ENCODE measurements around the gene AMPH.
"Not testable (repeated sequence)": the region's sequence is repeated elsewhere in the genome, so short reads cannot be mapped to it uniquely, and the experiment has no call there.

Gene AMPH

DNA sequence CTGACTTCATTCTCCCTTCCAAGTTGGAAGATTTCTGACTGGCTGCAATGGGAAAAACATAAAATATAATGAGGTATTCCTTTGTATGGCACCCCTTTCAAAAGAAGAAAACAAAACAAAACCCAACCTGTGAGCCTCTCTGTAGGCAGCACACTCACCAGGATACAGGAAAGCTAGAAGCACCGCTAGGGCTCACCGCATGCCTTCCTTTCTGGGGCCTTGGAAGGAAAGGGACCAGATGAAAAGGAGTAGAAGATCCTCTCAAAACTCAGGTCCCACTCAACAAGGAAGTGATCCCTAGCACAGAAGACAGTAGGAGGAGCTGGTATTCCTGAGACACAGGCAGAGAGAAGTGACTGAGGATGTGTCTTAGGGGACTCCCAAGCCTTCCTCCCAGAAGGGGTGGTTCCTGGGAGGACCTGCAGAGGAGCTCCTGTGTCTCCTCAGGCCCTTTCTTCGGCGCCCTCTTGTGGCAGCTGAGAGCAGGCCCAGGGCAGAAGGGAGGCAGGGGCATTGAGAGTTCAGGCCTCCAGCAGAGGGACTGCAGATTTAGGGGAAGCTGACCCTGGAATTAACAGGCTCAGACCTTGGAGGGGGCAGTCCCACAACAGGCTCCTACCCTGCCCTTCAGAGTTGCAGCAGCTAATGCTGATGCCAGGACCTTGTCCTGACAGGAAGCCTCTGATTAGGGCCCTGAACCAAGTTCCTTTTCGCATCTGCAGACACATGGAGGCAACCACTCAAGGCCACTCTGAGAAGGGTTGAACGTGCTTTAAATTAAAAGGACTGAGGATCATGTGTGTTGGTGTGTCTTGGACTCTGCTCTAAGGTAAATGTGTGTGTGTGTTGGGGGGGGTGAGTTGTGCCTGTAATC is 285.6 kb downstream of the AMPH start:
- H3K4me3 ChIP-seq (IDR thresholded peaks at IDR 0.05; ENCODE audit: insufficient read depth, low read depth, low read length); H4K20me1 ChIP-seq (ENCODE audit: insufficient read depth); H3K9ac ChIP-seq; H3K79me2 ChIP-seq (ENCODE audit: insufficient read depth, low read depth); H3K36me3 ChIP-seq (ENCODE audit: insufficient read depth); H3K27me3 ChIP-seq (ENCODE audit: insufficient read depth, low read depth); H2AFZ ChIP-seq (ENCODE audit: low read depth): not testable (repeated sequence)
- H3K4me2 ChIP-seq: peak overlapping the region; percentile 50
- H3K4me1 ChIP-seq (ENCODE audit: low read depth, poor library complexity, severe bottlenecking): peaks cover 59% of the 10 kb centered on the region
- H3K27ac ChIP-seq: peak overlapping the region; percentile 54
- TF ChIP-seq, protein P1, sequence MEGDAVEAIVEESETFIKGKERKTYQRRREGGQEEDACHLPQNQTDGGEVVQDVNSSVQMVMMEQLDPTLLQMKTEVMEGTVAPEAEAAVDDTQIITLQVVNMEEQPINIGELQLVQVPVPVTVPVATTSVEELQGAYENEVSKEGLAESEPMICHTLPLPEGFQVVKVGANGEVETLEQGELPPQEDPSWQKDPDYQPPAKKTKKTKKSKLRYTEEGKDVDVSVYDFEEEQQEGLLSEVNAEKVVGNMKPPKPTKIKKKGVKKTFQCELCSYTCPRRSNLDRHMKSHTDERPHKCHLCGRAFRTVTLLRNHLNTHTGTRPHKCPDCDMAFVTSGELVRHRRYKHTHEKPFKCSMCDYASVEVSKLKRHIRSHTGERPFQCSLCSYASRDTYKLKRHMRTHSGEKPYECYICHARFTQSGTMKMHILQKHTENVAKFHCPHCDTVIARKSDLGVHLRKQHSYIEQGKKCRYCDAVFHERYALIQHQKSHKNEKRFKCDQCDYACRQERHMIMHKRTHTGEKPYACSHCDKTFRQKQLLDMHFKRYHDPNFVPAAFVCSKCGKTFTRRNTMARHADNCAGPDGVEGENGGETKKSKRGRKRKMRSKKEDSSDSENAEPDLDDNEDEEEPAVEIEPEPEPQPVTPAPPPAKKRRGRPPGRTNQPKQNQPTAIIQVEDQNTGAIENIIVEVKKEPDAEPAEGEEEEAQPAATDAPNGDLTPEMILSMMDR (conservative IDR thresholded peaks at IDR 0.05; ENCODE audit: low read depth, low read length): peak; percentile 36; the same call in 1 of the 2 replicates

DNA sequence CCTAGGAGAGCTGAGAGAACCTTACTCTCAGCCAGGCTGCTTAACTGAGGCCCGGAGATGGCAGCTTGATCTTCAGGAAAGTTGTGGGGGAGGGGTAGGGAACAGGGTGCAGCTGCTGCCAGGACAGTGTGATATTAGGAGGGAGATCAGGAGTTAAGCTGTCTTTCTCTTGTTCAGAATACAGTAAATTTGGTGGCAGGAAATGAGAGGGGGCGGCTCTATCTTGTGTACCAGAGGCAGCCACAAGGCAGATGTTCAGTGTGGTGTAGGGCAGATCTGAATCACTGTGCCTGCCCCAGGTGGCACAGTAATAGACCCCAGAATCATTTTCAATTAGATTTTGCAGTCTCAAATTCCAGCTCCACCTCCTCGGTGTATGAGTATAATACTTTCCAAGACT is 286.4 kb downstream of the AMPH start:
- Histone ChIP-seq H3K4me2 (peak overlapping the region; percentile 50), H2AFZ (ENCODE audit: low read depth) (peak overlapping the region; percentile 35; the same call in 1 of the 2 replicates), H3K27ac (peak overlapping the region; percentile 54), H3K4me1 (ENCODE audit: low read depth, poor library complexity, severe bottlenecking) (peaks cover 59% of the 10 kb centered on the region)
- not testable (repeated sequence) for H3K9ac ChIP-seq; H3K79me2 ChIP-seq (ENCODE audit: insufficient read depth, low read depth); H3K4me3 ChIP-seq (IDR thresholded peaks at IDR 0.05; ENCODE audit: insufficient read depth, low read depth, low read length); H3K27me3 ChIP-seq (ENCODE audit: insufficient read depth, low read depth); H4K20me1 ChIP-seq (ENCODE audit: insufficient read depth); H3K36me3 ChIP-seq (ENCODE audit: insufficient read depth)

DNA sequence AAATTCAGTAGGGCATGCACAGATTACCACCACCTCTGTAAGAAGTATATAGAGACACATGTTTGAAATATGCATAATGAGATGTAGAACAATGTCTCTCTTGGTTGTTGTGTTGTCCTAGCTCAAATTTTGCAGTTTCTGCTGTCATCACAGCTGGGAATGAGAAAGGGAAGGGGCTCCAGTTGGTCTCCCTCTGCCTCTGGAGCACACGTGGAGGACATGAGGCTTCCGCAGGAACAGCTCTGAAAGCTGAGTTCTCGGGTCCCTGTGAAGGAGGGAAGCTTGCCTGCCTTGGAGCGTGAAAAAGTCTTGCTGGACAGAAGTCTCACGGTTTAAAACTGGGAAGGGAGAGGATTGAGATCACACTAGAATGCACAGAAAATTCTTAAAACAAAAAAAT is 289.0 kb downstream of the AMPH start:
- not testable (repeated sequence) for H3K9ac ChIP-seq; H3K27me3 ChIP-seq (ENCODE audit: insufficient read depth, low read depth); H3K36me3 ChIP-seq (ENCODE audit: insufficient read depth); H4K20me1 ChIP-seq (ENCODE audit: insufficient read depth); H3K4me2 ChIP-seq; H2AFZ ChIP-seq (ENCODE audit: low read depth); H3K4me3 ChIP-seq (IDR thresholded peaks at IDR 0.05; ENCODE audit: insufficient read depth, low read depth, low read length); H3K79me2 ChIP-seq (ENCODE audit: insufficient read depth, low read depth); H3K27ac ChIP-seq
- H3K4me1 ChIP-seq (ENCODE audit: low read depth, poor library complexity, severe bottlenecking): peaks cover 40% of the 10 kb centered on the region

DNA sequence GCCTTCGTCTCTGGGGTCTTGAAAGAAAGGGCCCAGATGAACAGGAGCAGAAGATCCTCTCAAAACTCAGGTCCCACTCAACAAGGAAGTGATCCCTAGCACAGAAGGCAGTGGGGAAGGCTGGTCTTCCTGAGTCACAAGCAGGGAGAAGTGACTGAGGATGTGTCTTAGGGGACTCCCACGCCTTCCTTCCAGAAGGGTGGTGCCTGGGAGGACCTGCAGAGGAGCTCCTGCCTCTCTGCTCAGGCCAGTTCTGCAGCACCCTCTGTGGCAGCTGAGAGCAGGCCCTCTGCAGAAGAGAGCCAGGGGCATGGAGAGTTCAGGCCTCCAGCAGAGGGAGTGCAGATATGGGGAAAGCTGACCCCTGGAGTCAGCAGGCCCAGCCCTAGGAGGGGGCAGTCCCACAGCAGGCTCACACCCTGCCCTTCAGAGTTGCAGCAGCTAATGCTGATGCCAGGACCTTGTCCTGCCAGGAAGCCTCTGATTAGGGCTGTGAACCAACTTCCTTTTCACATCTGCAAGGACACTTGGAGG is 289.9 kb downstream of the AMPH start:
- not testable (repeated sequence) for H3K27me3 ChIP-seq (ENCODE audit: insufficient read depth, low read depth); H4K20me1 ChIP-seq (ENCODE audit: insufficient read depth); H3K27ac ChIP-seq; H3K36me3 ChIP-seq (ENCODE audit: insufficient read depth); H3K4me2 ChIP-seq; H3K9ac ChIP-seq; H3K79me2 ChIP-seq (ENCODE audit: insufficient read depth, low read depth); H3K4me3 ChIP-seq (IDR thresholded peaks at IDR 0.05; ENCODE audit: insufficient read depth, low read depth, low read length)
- TF ChIP-seq, protein P1 (conservative IDR thresholded peaks at IDR 0.05; ENCODE audit: low read depth, low read length): 0 out of 2 replicates have a peak, but pooled peaks have one; percentile 23
- Histone ChIP-seq H2AFZ (ENCODE audit: low read depth) (peak overlapping the region; percentile 17; the same call in 1 of the 2 replicates), H3K4me1 (ENCODE audit: low read depth, poor library complexity, severe bottlenecking) (peaks cover 37% of the 10 kb centered on the region)

DNA sequence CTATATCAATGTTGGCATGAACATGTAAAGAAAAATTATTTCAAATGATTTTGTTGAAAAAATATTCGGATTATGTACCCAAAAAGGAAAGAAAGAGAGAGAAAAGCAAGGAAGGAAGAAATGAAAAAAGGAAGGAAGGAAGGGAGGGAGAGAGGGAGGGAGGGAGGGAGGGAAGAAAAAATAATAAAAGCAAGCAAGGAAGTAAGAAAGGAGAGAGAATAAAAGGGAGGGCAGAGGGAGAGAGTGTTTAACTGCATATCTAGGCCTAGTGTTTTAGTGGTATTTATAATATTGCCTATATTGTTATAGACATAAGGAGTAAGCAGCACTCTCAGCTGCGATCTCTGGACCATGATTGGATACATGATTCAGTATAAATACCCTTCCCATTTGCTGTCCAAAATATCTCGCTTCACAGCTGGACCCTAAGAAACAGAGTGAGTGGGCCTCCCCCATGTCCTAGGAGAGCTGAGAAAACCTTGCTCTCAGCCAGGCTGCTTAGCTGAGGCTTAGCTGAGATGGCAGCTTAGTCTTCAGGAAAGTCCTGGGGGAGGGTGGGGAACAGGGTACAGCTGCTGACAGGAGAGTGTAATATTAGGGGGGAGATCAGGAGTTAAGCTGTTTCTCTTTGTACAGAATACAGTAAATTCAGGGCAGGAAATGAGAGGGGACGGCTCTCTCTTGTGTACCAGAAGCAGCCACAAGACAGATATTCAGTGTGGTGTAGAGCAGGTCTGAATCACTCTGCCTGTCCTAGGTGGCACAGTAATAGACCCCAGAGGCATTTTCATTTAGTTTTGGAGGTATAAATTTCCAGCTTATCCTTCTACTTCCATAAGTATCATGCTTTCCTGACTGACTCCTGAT is 291.0 kb downstream of the AMPH start:
- Histone ChIP-seq H2AFZ (ENCODE audit: low read depth) (no peak overlapping the region), H3K79me2 (ENCODE audit: insufficient read depth, low read depth) (no peaks in the 10 kb centered on the region), H3K9ac (no peak overlapping the region), H3K4me2 (no peak overlapping the region), H3K4me1 (ENCODE audit: low read depth, poor library complexity, severe bottlenecking) (peaks cover 39% of the 10 kb centered on the region), H3K27ac (no peak overlapping the region), H3K4me3 (IDR thresholded peaks at IDR 0.05; ENCODE audit: insufficient read depth, low read depth, low read length) (no peak overlapping the region), H4K20me1 (ENCODE audit: insufficient read depth) (no peaks in the 10 kb centered on the region), H3K36me3 (ENCODE audit: insufficient read depth) (no peaks in the 10 kb centered on the region), H3K27me3 (ENCODE audit: insufficient read depth, low read depth) (no peaks in the 10 kb centered on the region)
- TF ChIP-seq, protein P1 (conservative IDR thresholded peaks at IDR 0.05; ENCODE audit: low read depth, low read length): no peak

DNA sequence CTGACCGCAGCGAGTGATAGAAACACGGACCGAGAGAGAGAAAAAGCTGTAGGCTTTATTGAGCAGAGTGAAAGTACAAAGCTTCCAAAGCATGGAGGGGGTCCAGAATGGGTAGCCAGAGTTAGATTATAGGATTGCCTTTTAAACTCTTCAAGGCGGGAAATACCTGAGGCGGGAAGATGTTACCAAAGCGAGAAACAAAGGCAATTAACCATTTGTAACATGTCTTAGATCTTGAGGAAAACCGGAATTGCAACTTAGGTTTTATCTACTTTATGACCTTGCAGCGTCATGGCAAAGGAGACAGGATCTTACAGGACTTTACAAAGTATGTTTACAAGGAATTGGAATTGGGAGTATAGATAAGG is 295.0 kb downstream of the AMPH start:
- Histone ChIP-seq H3K27ac (peak overlapping the region; percentile 16; the same call in 1 of the 2 replicates), H2AFZ (ENCODE audit: low read depth) (peak overlapping the region; percentile 95), H3K4me1 (ENCODE audit: low read depth, poor library complexity, severe bottlenecking) (peaks cover 16% of the 10 kb centered on the region), H3K4me2 (peak overlapping the region; percentile 87), H3K9ac (peak overlapping the region; percentile 16; the same call in 1 of the 2 replicates)
- H3K79me2 ChIP-seq (ENCODE audit: insufficient read depth, low read depth); H3K27me3 ChIP-seq (ENCODE audit: insufficient read depth, low read depth); H3K4me3 ChIP-seq (IDR thresholded peaks at IDR 0.05; ENCODE audit: insufficient read depth, low read depth, low read length); H3K36me3 ChIP-seq (ENCODE audit: insufficient read depth); H4K20me1 ChIP-seq (ENCODE audit: insufficient read depth): not testable (repeated sequence)
